Natural killer cell (primary cell): ENCODE measurements around the gene ASPDH. TPM values are rescaled to one million over a fixed set of nuclear protein-coding genes. Genes with fewer than 3 reads are reported as not detected.

ENCODE experiments used
- ATAC-seq, 3 donors: fragments of 150-1000 bp in 2 of 3; fragments of 200-7000 bp in 1 of 3; cut with Tn5 transposase; 1 replicate in 1 of 3; 2 replicates in 2 of 3; pipeline ENCODE4 v1.10.0; 2021; ENCODE audit warnings: mild to moderate bottlenecking in 2 of 3, moderate library complexity in 2 of 3
- DNase-seq, 2 donors: peaks; one replicate each; pipeline versions ENCODE4 v3.0.0 to v3.0.0-alpha.2; 2013 to 2021; ENCODE audit warnings: mixed read lengths in 1 of 2
- H3K27ac ChIP-seq: one replicate; pipeline ENCODE4 v1.5.1; 2013; ENCODE audit warnings: mild to moderate bottlenecking, low read length
- H3K27me3 ChIP-seq: one replicate; pipeline ENCODE4 v1.6.1; 2013; ENCODE audit warnings: low read length; ENCODE audit not compliant: control insufficient read depth, insufficient read depth
- H3K36me3 ChIP-seq: one replicate; pipeline ENCODE4 v1.6.1; 2013; ENCODE audit warnings: low read length; ENCODE audit not compliant: control insufficient read depth, insufficient read depth
- H3K4me1 ChIP-seq: one replicate; pipeline ENCODE4 v1.6.1; 2013; ENCODE audit warnings: low read length; ENCODE audit not compliant: control insufficient read depth, insufficient read depth
- H3K4me3 ChIP-seq: one replicate; pipeline ENCODE4 v1.5.1; 2013; ENCODE audit warnings: low read length
- H3K9me3 ChIP-seq: one replicate; pipeline ENCODE4 v1.6.1; 2013; ENCODE audit warnings: low read length; ENCODE audit not compliant: control insufficient read depth, insufficient read depth
- H3K27ac Mint-ChIP-seq, 2 donors: one replicate each; pipeline ENCODE4 v1.8.0; 2022; ENCODE audit warnings: mild to moderate bottlenecking in 2 of 2, mixed read lengths in 2 of 2, moderate library complexity in 1 of 2
- H3K27me3 Mint-ChIP-seq, 2 donors: one replicate each; pipeline ENCODE4 v1.8.0; 2022; ENCODE audit warnings: low read depth in 2 of 2, mixed read lengths in 2 of 2
- H3K36me3 Mint-ChIP-seq: one replicate; pipeline ENCODE4 v1.8.0; 2022; ENCODE audit warnings: mixed read lengths
- H3K4me1 Mint-ChIP-seq, 2 donors: one replicate each; pipeline ENCODE4 v1.8.0; 2022; ENCODE audit warnings: mixed read lengths in 2 of 2
- H3K4me3 Mint-ChIP-seq: one replicate; pipeline ENCODE4 v1.8.0; 2022; ENCODE audit warnings: mild to moderate bottlenecking, moderate library complexity, mixed read lengths
- H3K9me3 Mint-ChIP-seq, 2 donors: one replicate each; pipeline ENCODE4 v1.8.0; 2022; ENCODE audit warnings: mixed read lengths in 2 of 2
- CTCF ChIP-seq: fragments of 200-600 bp; IDR thresholded peaks from one replicate; pipeline ENCODE4 v1.8.0; 2022; ENCODE audit warnings: antibody characterized with exemption
- WGBS: methylation state at CpG from one replicate; pipeline ENCODE4 v1.1.7; 2013; ENCODE audit warnings: missing lambda C conversion rate; ENCODE audit not compliant: insufficient coverage; 5-methylcytosine and 5-hydroxymethylcytosine counted together
- intact Hi-C: fragments of 100-400 bp; cut with micrococcal nuclease; formaldehyde crosslinking; loops from one replicate; pipeline ENCODE4 v1.14.2; 2022
- total RNA-seq, 4 donors: library from RNA; stranded (reverse); fragments of 120-200 nt in 1 of 4; gene quantifications; one replicate each; pipeline versions ENCODE4 v1.2.3 to v1.2.4, GENCODE V29; 2013 to 2022

The ASPDH gene
- total RNA-seq, 3 donors from 2014 or later (not counting 1 experiment from before 2014, with no cell fraction given), result not detected

GRCh38 chr19:50558449-50558848, 44.7 kb upstream of the ASPDH start:
- no peak for TF ChIP-seq CTCF
- Histone ChIP-seq H3K4me3 (no peak overlapping the region), H3K4me1 (peaks cover 13% of the 10 kb centered on the region), H3K9me3 (no peaks in the 10 kb centered on the region), H3K27ac (no peak overlapping the region), H3K36me3 (no peaks in the 10 kb centered on the region), H3K27me3 (peaks cover 12% of the 10 kb centered on the region)
- H3K36me3 Mint-ChIP-seq, result no peaks in the 10 kb centered on the region
- intact Hi-C loops, result loop anchor here (5.0 kb wide), 1 partner anchor 201 kb away; no protein-coding TSS in a partner anchor
- no peaks in the 10 kb centered on the region for H3K9me3 Mint-ChIP-seq
- DNase-seq, result no peak
- 91% methylated on average over 13 of the region's 13 CpGs for WGBS
- no peak overlapping the region for H3K4me3 Mint-ChIP-seq
- no peak overlapping the region for H3K27ac Mint-ChIP-seq
- peaks cover 5 to 14% of the 10 kb centered on the region in 2 donors for H3K4me1 Mint-ChIP-seq
- ATAC-seq, result no peak
- H3K27me3 Mint-ChIP-seq, result peaks cover 30 to 40% of the 10 kb centered on the region in 2 donors

GRCh38 chr19:50558039-50558438, 44.3 kb upstream of the ASPDH start:
- H3K9me3 ChIP-seq, result no peaks in the 10 kb centered on the region
- 92% methylated on average over 2 of the region's 4 CpGs for WGBS
- Mint-ChIP-seq H3K4me1 (peaks cover 5 to 14% of the 10 kb centered on the region in 2 donors), H3K27ac (no peak overlapping the region), H3K27me3 (peaks cover 33 to 41% of the 10 kb centered on the region in 2 donors), H3K36me3 (no peaks in the 10 kb centered on the region), H3K9me3 (no peaks in the 10 kb centered on the region), H3K4me3 (no peak overlapping the region)
- no peak for TF ChIP-seq CTCF
- H3K4me3 ChIP-seq, result no peak overlapping the region
- ATAC-seq (no peak), DNase-seq (no peak)
- peaks cover 12% of the 10 kb centered on the region for H3K27me3 ChIP-seq
- H3K4me1 ChIP-seq, result peaks cover 13% of the 10 kb centered on the region
- H3K36me3 ChIP-seq, result no peaks in the 10 kb centered on the region
- intact Hi-C loops, result loop anchor here (5.0 kb wide), 1 partner anchor 201 kb away; no protein-coding TSS in a partner anchor
- H3K27ac ChIP-seq, result no peak overlapping the region

GRCh38 chr19:50557009-50557613, 43.4 kb upstream of the ASPDH start:
- Mint-ChIP-seq H3K27ac (no peak overlapping the region), H3K36me3 (no peaks in the 10 kb centered on the region), H3K27me3 (peaks cover 36 to 50% of the 10 kb centered on the region in 2 donors), H3K4me3 (no peak overlapping the region), H3K9me3 (no peaks in the 10 kb centered on the region), H3K4me1 (peaks cover 5 to 14% of the 10 kb centered on the region in 2 donors)
- DNase-seq (no peak), ATAC-seq (no peak)
- WGBS, result 27% methylated on average over 20 of the region's 20 CpGs
- H3K4me1 ChIP-seq, result peaks cover 13% of the 10 kb centered on the region
- peaks cover 12% of the 10 kb centered on the region for H3K27me3 ChIP-seq
- no peak for TF ChIP-seq CTCF
- no peaks in the 10 kb centered on the region for H3K36me3 ChIP-seq
- intact Hi-C loops, result loop anchor here (5.0 kb wide), 1 partner anchor 200 kb away; no protein-coding TSS in a partner anchor
- no peak overlapping the region for H3K4me3 ChIP-seq
- H3K9me3 ChIP-seq, result no peaks in the 10 kb centered on the region
- H3K27ac ChIP-seq, result no peak overlapping the region
